Fibroblast of mammary gland (primary cell): ENCODE measurements around the gene COX7B2.

Experiments used
- DNase-seq: peaks from one replicate; pipeline ENCODE4 v3.0.0-alpha.2; 2010; ENCODE audit warnings: low read depth
- H3K4me3 ChIP-seq: 2 replicates; pipeline ENCODE4 v1.5.1; 2011; ENCODE audit warnings: low read depth, mild to moderate bottlenecking, low read length, moderate library complexity; ENCODE audit not compliant: control insufficient read depth
- TF ChIP-seq, protein P1 (sequence below): conservative IDR thresholded peaks from 2 replicates; pipeline ENCODE4 v1.5.1; 2011; ENCODE audit warnings: low read depth, low read length, inconsistent platforms; ENCODE audit not compliant: control insufficient read depth, insufficient read depth

The COX7B2 gene

DNA sequence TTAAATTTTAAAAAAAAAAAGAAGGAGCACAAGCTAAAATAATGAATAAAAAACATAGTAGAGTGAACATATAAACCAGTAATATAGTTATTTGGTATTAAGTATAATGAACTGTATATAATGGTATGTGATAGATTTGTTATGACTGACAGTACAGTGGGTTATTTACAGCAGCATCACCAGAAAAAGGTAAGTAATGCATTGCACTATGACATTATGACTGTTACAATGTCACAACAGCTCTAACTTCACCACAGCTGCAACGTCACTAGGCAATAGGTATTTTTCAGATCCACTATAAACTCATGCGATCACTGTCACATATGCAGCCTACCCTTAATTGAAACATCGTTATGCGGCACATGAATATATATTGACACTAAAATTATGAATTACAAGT lies 72.5 kb downstream of the COX7B2 start:
- H3K4me3 ChIP-seq = no peak overlapping the region
- no peak for DNase-seq
- TF ChIP-seq, protein P1, sequence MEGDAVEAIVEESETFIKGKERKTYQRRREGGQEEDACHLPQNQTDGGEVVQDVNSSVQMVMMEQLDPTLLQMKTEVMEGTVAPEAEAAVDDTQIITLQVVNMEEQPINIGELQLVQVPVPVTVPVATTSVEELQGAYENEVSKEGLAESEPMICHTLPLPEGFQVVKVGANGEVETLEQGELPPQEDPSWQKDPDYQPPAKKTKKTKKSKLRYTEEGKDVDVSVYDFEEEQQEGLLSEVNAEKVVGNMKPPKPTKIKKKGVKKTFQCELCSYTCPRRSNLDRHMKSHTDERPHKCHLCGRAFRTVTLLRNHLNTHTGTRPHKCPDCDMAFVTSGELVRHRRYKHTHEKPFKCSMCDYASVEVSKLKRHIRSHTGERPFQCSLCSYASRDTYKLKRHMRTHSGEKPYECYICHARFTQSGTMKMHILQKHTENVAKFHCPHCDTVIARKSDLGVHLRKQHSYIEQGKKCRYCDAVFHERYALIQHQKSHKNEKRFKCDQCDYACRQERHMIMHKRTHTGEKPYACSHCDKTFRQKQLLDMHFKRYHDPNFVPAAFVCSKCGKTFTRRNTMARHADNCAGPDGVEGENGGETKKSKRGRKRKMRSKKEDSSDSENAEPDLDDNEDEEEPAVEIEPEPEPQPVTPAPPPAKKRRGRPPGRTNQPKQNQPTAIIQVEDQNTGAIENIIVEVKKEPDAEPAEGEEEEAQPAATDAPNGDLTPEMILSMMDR = no peak

DNA sequence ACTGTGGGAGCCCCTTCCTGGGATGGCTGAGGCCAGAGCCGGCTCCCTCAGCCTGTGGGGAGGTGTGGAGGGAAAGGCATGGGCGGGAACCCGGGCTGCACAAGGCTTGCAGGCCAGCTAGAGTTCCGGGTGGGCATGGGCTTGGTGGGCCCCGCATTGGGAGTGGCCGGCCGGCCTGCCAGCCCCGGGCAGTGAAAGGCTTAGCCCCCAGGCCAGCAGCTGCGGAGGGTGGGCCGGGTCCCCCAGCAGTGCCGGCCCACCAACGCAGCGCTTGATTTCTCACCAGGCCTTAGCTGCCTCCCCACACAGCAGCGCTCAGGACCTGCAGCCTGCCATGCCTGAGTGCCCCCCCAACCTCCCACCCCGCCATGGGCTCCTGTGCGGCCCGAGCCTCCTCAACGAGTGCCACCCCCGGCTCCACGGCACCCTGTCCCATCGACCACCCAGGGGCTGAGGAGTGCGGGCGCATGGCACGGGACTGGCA lies 78.0 kb downstream of the COX7B2 start:
- DNase-seq = no peak
- TF ChIP-seq, protein P1 = no peak
- no peak overlapping the region for H3K4me3 ChIP-seq

DNA sequence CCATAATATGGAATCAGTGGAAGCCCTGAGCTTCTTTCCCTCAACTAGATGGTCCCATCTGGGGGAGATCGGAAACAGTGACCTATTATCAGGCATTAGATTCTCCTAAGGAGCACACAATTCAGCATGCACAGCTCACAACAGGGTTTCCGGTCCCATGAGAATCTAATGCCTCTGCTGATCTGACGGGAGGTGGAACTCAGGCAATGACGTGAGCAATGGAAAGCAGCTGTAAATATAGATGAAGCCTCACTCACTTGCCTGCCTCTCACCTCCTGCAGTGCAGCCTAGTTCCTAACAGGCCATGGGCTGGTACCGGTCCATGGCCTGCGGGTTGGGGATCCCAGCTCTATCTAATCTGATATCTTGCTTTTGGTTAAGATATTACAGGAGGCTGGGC lies 88.9 kb downstream of the COX7B2 start:
- no peak overlapping the region for H3K4me3 ChIP-seq
- TF ChIP-seq, protein P1 = no peak
- no peak for DNase-seq

DNA sequence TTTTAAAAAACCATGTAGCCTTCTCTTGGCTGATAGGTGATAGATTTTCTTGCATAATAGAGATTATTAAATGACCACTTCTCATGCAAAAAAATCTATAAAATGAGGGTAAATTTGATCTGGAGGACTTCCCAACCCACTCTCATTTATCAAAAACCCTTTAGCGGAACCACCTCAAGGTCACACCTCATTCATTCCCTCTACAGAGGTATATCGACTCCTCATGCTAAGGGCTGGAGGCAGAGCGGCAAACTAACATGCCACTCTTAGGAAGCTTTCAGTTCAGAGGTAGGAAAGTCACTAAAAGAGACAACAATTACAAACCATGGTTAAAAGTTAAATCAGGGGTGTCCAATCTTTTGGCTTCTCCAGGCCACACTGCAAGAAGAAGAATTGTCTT lies 90.0 kb downstream of the COX7B2 start:
- TF ChIP-seq, protein P1 = no peak
- no peak for DNase-seq
- no peak overlapping the region for H3K4me3 ChIP-seq

DNA sequence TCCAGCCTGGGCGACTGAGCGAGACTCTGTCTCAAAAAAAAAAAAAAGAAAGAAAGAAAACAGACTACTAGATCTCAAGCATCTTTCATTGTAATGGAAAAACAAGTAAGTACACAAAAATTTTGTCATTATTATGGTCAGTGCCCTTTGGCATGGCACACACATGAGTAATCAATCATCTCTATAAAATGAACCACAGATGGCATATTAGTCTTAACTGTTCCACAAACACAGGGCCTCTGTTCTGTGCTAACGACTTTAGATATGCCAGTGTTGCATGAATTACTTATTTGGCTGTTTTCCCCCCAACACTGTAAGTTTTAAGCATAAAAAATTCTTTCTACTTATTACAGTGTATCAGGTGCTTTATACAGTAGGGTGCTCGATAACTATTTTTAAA lies 90.4 kb downstream of the COX7B2 start:
- H3K4me3 ChIP-seq = no peak overlapping the region
- no peak for DNase-seq
- TF ChIP-seq, protein P1 = no peak

DNA sequence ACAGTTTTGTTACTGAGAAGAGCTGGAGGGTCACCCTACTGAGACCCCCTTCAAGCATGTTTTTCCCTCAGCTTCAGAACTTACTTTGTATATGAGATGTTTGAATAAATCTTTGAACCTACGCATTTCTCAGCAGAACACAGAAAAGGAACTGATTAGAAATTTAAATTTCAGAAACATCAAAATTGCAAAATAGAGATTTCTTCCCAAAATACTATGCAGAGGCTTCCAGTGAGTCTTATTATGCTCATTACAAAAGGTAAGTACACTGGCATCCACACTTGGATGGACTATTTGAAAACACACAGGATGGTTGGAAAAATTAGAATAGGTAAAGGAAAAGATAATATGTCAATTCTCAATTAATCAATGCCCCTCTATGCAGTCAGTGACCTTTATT lies 91.2 kb downstream of the COX7B2 start:
- H3K4me3 ChIP-seq = no peak overlapping the region
- TF ChIP-seq, protein P1 = no peak
- DNase-seq = no peak
